IPS DF 6.9 (cell line): ENCODE data around the gene ATP4A.

ENCODE experiments used
- DNase-seq: peaks from one replicate; pipeline ENCODE4 v3.0.0-alpha.2; 2013; ENCODE audit warnings: low read depth, low spot score
- H3K27ac ChIP-seq: one replicate; pipeline ENCODE4 v1.5.1; 2013; ENCODE audit warnings: low read length, control low read depth
- H3K27me3 ChIP-seq: 2 replicates; pipeline ENCODE4 v1.6.1; 2013; ENCODE audit warnings: mild to moderate bottlenecking, low read length; ENCODE audit not compliant: control insufficient read depth, insufficient read depth
- H3K36me3 ChIP-seq: 2 replicates; pipeline ENCODE4 v1.6.1; 2013; ENCODE audit warnings: low read length; ENCODE audit not compliant: control insufficient read depth, insufficient read depth
- H3K4me1 ChIP-seq: 2 replicates; pipeline ENCODE4 v1.6.1; 2013; ENCODE audit warnings: low read length; ENCODE audit not compliant: control insufficient read depth, insufficient read depth
- H3K4me3 ChIP-seq: 2 replicates; pipeline ENCODE4 v1.5.1; 2013; ENCODE audit warnings: mild to moderate bottlenecking, low read length
- H3K9me3 ChIP-seq: 2 replicates; pipeline ENCODE4 v1.6.1; 2013; ENCODE audit warnings: low read length, inconsistent platforms; ENCODE audit not compliant: control insufficient read depth, insufficient read depth
- WGBS: extraction: QIAGEN DNeasy Blood & Tissue Kit; methylation state at CpG from one replicate; pipeline ENCODE4 v1.1.7; 2013; ENCODE audit warnings: mixed read lengths, missing lambda C conversion rate; ENCODE audit not compliant: insufficient read length, insufficient coverage; 5-methylcytosine and 5-hydroxymethylcytosine counted together

ATP4A gene

GRCh38 chr19:35500611-35501010 lies 62.8 kb downstream of the ATP4A start:
- Histone ChIP-seq H3K4me3 (no peak overlapping the region), H3K27ac (no peak overlapping the region), H3K27me3 (no peaks in the 10 kb centered on the region), H3K9me3 (no peaks in the 10 kb centered on the region), H3K36me3 (peaks cover 40% of the 10 kb centered on the region), H3K4me1 (no peaks in the 10 kb centered on the region)
- no CpG with 5 or more reads among the region's 10 CpGs for WGBS
- DNase-seq = no peak
